ENCODE measurements around the gene SERPINA1. TPM values are rescaled to one million over a fixed set of nuclear protein-coding genes. Genes with fewer than 3 reads are reported as not detected.

SERPINA1 gene
- total and polyA plus RNA-seq, 2 donors (not counting 1 experiment from before 2014, with no cell fraction given): 0.69 to 6.8 TPM

GRCh38 chr14:94331462-94331861 is 56.9 kb downstream of the SERPINA1 start:
- WGBS (ENCODE audit: insufficient coverage): 88% methylated on average over 3 of the region's 5 CpGs
- Histone ChIP-seq H3K79me2 (ENCODE audit: control insufficient read depth, insufficient read depth, low read length) (no peaks in the 10 kb centered on the region), H3K9ac (ENCODE audit: low read length) (no peak overlapping the region), H4K20me1 (ENCODE audit: control insufficient read depth, insufficient read depth, low read length, poor library complexity, severe bottlenecking) (no peaks in the 10 kb centered on the region), H3K36me3 (replicated peaks in 1 of 2; ENCODE audit: control extremely low read depth in 1 of 2, control insufficient read depth in 1 of 2, extremely low read depth in 1 of 2, insufficient read depth in 2 of 2, low read length in 1 of 2) (no peaks in the 10 kb centered on the region), H3K4me1 (ENCODE audit: control insufficient read depth in 2 of 2, insufficient read depth in 2 of 2, low read length in 2 of 2) (no peaks in the 10 kb centered on the region), H3K27me3 (replicated peaks in 1 of 4; ENCODE audit: control extremely low read depth in 1 of 4, control insufficient read depth in 3 of 4, insufficient read depth in 4 of 4, low read length in 3 of 4) (no peaks in the 10 kb centered on the region), H3K9me3 (ENCODE audit: control extremely low read depth in 1 of 3, control insufficient read depth in 2 of 3, insufficient read depth in 1 of 3, low read length in 2 of 3) (peaks cover 0 to 9% (median 0%) of the 10 kb centered on the region in 3 donors), H3K27ac (ENCODE audit: low read length in 2 of 2) (no peak overlapping the region), H3K4me3 (ENCODE audit: control extremely low read depth in 1 of 5, extremely low read depth in 1 of 5, insufficient read depth in 1 of 5, low read depth in 2 of 5, low read length in 4 of 5) (no peak overlapping the region), H3K4me2 (replicated peaks; ENCODE audit: low read depth, low read length, poor library complexity, severe bottlenecking) (no peak overlapping the region), H2AFZ (ENCODE audit: insufficient read depth, low read depth, low read length, poor library complexity, severe bottlenecking) (no peak overlapping the region)
- DNase-seq (no peak), ATAC-seq (ENCODE audit: low read depth) (no peak)
- no peak overlapping the region for H3K27ac Mint-ChIP-seq
- peaks cover 3% of the 10 kb centered on the region for H3K27me3 Mint-ChIP-seq
- CTCF ChIA-PET: no interaction called here
- peaks cover 2% of the 10 kb centered on the region for H3K9me3 Mint-ChIP-seq (ENCODE audit: insufficient read depth)
- H3K4me1 Mint-ChIP-seq: no peaks in the 10 kb centered on the region
- TF ChIP-seq CTCF (IDR thresholded peaks at IDR 0.05) (no peak), EZH2 (IDR thresholded peaks at IDR 0.05; ENCODE audit: borderline replicate concordance, insufficient read depth, low read depth, low read length, poor library complexity, severe bottlenecking) (no peak)
- no peak overlapping the region for H3K4me3 Mint-ChIP-seq
- POLR2A ChIA-PET: no interaction called here
- intact Hi-C loops (cut with micrococcal nuclease): no loop called here

- 100% methylated on average over 2 of the region's 2 CpGs for WGBS (ENCODE audit: insufficient coverage)
- Mint-ChIP-seq H3K4me1 (no peaks in the 10 kb centered on the region), H3K9me3 (ENCODE audit: insufficient read depth) (peaks cover 2% of the 10 kb centered on the region), H3K27me3 (peaks cover 3% of the 10 kb centered on the region), H3K4me3 (no peak overlapping the region), H3K27ac (no peak overlapping the region)
- intact Hi-C loops (cut with micrococcal nuclease): no loop called here
- ChIA-PET CTCF (no interaction called here), POLR2A (no interaction called here)
- Histone ChIP-seq H3K9me3 (ENCODE audit: control extremely low read depth in 1 of 3, control insufficient read depth in 2 of 3, insufficient read depth in 1 of 3, low read length in 2 of 3) (peaks cover 0 to 9% (median 0%) of the 10 kb centered on the region in 3 donors), H3K4me3 (ENCODE audit: control extremely low read depth in 1 of 5, extremely low read depth in 1 of 5, insufficient read depth in 1 of 5, low read depth in 2 of 5, low read length in 4 of 5) (no peak overlapping the region), H3K4me1 (ENCODE audit: control insufficient read depth in 2 of 2, insufficient read depth in 2 of 2, low read length in 2 of 2) (no peaks in the 10 kb centered on the region), H3K27me3 (replicated peaks in 1 of 4; ENCODE audit: control extremely low read depth in 1 of 4, control insufficient read depth in 3 of 4, insufficient read depth in 4 of 4, low read length in 3 of 4) (no peaks in the 10 kb centered on the region), H3K9ac (ENCODE audit: low read length) (no peak overlapping the region), H3K79me2 (ENCODE audit: control insufficient read depth, insufficient read depth, low read length) (no peaks in the 10 kb centered on the region), H2AFZ (ENCODE audit: insufficient read depth, low read depth, low read length, poor library complexity, severe bottlenecking) (no peak overlapping the region), H3K4me2 (replicated peaks; ENCODE audit: low read depth, low read length, poor library complexity, severe bottlenecking) (no peak overlapping the region), H3K36me3 (replicated peaks in 1 of 2; ENCODE audit: control extremely low read depth in 1 of 2, control insufficient read depth in 1 of 2, extremely low read depth in 1 of 2, insufficient read depth in 2 of 2, low read length in 1 of 2) (no peaks in the 10 kb centered on the region), H3K27ac (ENCODE audit: low read length in 2 of 2) (no peak overlapping the region), H4K20me1 (ENCODE audit: control insufficient read depth, insufficient read depth, low read length, poor library complexity, severe bottlenecking) (no peaks in the 10 kb centered on the region)
- DNase-seq (no peak), ATAC-seq (ENCODE audit: low read depth) (no peak)
- no peak for TF ChIP-seq CTCF (IDR thresholded peaks at IDR 0.05)
- no peak for TF ChIP-seq EZH2 (IDR thresholded peaks at IDR 0.05; ENCODE audit: borderline replicate concordance, insufficient read depth, low read depth, low read length, poor library complexity, severe bottlenecking)
Measured at GRCh38 chr14:94330857-94331256, 57.5 kb downstream of the SERPINA1 start.

All from B cell (primary cell).